VCaP (cell line): ENCODE results near the gene DENND2D.

Experiments used
- H3K27ac ChIP-seq: fragments of 450-650 bp; 2 replicates; pipeline ENCODE4 v1.5.1; 2017
- TF ChIP-seq, protein P1 (sequence below): fragments of 450-650 bp; conservative IDR thresholded peaks from 2 replicates; pipeline ENCODE4 v1.5.1; 2017; ENCODE audit warnings: mild to moderate bottlenecking, moderate library complexity

The DENND2D gene

DNA sequence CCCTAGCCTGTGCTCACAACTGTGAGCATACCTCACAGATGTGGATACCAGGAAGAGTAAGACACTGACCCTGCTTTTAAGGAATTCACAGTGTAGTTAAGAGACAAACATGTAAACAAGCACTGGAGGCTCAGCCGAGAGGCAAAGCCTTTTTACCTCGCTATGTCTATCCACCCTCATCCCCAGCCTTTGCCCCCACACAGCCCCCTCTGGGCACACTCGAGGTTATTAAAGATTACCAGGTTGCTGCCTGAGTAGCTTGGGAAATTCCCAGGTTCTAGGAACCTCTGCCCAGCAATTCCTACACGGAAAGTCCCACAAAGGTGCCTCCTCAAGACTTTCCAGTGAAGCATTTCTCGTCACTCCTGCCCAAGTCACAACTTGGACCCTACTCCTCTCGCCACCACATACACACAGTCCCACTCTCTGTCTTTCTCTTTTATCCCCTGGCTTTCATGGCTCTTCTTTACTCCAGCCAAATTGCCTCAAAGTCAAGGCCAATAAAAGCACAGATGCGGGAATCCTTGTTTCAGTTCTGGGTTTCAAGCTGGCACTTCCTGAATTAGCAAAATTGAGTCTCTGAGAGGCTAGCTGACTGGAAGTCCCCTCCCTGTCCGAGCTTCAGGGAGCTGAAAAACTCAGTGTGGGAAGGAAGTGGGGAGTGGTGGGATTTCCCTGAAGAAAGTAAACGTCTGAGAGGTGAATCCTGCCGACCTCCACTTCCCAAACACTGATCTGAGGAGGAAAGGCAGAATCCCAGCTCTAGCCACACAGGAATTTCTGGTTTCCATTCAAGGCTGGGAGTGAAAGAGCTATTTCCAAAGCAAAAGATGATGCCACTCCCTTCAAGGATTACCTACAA is 7.6 kb downstream of the DENND2D start:
- 0 out of 2 replicates have a peak overlapping the region, but pooled peaks have one; percentile 2 for H3K27ac ChIP-seq
- TF ChIP-seq, protein P1, sequence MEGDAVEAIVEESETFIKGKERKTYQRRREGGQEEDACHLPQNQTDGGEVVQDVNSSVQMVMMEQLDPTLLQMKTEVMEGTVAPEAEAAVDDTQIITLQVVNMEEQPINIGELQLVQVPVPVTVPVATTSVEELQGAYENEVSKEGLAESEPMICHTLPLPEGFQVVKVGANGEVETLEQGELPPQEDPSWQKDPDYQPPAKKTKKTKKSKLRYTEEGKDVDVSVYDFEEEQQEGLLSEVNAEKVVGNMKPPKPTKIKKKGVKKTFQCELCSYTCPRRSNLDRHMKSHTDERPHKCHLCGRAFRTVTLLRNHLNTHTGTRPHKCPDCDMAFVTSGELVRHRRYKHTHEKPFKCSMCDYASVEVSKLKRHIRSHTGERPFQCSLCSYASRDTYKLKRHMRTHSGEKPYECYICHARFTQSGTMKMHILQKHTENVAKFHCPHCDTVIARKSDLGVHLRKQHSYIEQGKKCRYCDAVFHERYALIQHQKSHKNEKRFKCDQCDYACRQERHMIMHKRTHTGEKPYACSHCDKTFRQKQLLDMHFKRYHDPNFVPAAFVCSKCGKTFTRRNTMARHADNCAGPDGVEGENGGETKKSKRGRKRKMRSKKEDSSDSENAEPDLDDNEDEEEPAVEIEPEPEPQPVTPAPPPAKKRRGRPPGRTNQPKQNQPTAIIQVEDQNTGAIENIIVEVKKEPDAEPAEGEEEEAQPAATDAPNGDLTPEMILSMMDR: no peak

DNA sequence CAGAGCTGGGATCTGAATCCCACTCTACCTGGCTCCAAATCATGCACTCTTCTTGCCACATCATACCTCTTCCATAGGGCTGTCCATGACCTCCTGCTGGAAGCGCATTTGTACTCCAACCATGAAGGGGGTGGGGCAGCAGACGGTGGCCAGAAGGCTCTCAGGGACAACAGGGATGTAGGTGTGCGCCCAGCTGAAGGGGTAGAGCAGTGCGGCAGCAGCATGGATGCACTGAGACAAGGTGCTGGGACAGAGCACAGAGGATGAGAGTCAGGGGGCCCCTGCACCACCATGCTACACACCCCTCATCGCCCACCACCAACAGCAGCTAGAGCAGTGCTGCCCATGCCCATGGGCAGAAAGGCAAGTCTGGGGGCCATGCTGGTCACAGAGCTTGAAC is 8.4 kb downstream of the DENND2D start:
- TF ChIP-seq, protein P1: no peak
- H3K27ac ChIP-seq: no peak overlapping the region

DNA sequence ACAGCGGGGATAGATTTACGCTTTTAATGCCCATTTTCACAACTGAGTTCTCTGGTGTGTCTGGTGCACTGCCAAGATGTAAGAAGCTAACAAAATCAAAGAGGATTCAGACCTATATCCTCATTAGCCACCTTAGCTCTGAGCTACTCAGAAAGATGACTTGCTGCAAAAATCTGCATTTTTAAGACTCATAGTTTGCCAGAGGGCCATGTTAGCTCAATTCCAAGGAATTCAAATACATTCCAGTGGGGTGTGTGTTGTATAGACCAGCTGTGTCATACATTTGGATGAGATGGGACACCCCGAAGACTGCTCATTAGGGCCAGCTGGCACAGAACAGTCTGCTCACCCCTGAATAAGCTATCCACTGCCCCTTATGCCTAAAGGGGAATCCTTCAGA is 8.9 kb downstream of the DENND2D start:
- H3K27ac ChIP-seq: no peak overlapping the region
- TF ChIP-seq, protein P1: no peak

DNA sequence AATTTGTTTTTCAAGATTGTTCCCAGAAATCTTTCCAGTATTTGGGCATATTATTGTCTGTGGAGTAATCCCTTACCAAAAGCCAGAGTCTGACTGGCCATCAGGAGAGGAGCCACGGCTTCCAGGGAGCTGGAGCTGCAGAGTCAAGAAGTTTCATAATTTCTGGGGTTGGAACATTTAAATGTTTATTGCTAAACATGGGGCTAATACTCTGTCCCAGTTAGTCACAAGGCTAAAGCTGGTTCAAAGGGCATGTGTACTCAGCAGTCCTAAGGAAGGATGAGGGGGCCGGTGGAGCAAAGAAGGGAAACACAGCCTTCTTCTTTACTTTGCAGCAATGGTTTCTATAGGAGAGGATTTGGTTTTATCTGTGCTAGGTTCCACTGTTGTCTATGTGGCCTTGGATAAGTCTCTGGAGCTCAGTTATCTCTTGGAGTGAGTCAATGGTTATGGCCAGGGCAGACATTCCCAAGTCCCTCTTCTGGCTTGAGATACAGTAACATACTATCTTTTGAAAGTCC is 9.5 kb downstream of the DENND2D start:
- H3K27ac ChIP-seq: no peak overlapping the region
- TF ChIP-seq, protein P1: no peak

DNA sequence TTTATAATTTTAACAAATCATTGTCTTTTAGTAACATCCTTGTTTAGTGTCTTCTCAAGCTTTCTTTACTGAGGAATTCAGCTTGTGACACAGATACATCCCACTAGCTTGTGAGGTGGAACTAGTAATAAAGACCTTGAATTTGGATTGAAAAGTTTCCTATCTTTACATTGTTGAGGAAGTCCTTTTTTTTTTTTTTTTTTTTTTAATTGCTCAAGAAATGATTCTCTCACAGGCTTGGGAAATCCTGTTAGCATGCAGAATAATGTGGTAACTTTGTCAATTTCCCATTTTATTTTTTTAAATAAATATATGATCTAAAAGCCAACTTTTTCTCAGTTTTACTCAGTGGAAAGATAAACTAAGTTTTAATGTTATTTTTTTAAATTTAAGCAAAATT is 15.8 kb downstream of the DENND2D start:
- H3K27ac ChIP-seq: no peak overlapping the region
- TF ChIP-seq, protein P1: no peak

DNA sequence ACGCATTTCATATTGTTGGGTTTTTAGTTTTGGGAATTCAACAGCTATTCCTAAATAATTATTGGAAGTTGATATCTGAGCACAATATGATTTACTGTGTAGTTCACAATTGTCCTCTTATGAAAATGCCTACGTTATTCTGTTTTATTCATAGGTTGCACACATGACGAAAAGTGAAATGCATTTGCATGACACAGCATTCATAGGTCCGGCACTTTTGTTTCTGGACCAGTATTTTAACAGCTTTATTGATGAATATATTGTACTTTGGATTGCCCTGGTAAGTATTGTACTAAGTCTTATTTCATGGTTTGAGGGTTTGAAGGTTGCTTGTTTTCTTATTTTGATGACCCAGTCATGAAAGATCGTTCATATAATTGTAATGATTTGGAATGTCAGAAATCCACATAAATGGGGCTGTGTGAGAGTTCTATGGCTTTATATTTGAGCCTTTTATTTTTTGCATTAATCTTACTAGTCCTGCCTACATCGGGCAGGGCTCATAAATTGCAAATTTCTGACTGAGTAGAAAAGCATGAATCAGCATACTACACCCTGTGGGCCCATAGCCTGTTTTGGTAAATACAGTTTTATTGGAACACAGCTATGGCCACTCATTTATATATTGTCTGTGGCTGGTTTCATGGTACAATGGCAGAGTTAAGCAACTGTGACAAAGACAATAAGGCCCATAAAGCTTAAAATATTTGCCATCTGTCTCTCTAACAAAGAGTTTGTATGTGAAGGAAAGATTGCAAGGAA is 17.0 kb downstream of the DENND2D start:
- TF ChIP-seq, protein P1: no peak
- H3K27ac ChIP-seq: no peak overlapping the region

DNA sequence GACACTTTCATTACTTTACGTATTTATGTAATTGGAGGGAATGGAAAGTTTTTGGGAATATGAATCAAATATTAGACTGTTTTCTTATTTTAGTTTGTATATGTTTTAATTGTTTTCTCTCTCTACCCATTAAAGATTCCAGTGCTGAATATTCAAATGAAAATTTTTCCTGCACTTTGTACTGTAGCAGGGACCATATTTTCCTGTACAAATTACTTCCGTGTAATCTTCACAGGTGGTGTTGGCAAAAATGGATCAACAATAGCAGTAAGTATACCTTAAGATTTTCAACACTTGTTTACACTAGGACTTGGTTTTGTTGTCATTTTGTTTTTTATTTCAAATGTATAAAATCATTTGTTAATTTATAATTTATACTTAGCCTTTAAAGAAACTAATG is 18.4 kb downstream of the DENND2D start:
- no peak overlapping the region for H3K27ac ChIP-seq
- TF ChIP-seq, protein P1: no peak
